Liver (tissue), 9 donors: Measurements from ENCODE around the gene PEX11A. TPM values are rescaled to one million over a fixed set of nuclear protein-coding genes. Genes with fewer than 3 reads are reported as not detected.

Experiments
- DNase-seq: peaks from one replicate; pipeline ENCODE4 v3.0.0-alpha.2; 2017; ENCODE audit warnings: low spot score
- H3K27ac ChIP-seq, 2 donors: one replicate each; pipeline ENCODE4 v1.7.0; 2013; ENCODE audit warnings: inconsistent platforms in 2 of 2, low read length in 2 of 2, control low read depth in 1 of 2, low read depth in 1 of 2, mild to moderate bottlenecking in 1 of 2
- H3K27me3 ChIP-seq, 4 donors: one replicate each; pipeline versions ENCODE4 v1.6.1 to v1.7.0; 2013; ENCODE audit warnings: low read length in 3 of 4, inconsistent platforms in 1 of 4, mild to moderate bottlenecking in 1 of 4, moderate library complexity in 1 of 4; ENCODE audit not compliant: control insufficient read depth in 4 of 4, insufficient read depth in 4 of 4
- H3K36me3 ChIP-seq, 4 donors: one replicate each; pipeline versions ENCODE4 v1.6.1 to v1.7.0; 2013; ENCODE audit warnings: low read length in 3 of 4, mild to moderate bottlenecking in 3 of 4, low read depth in 1 of 4, moderate library complexity in 1 of 4; ENCODE audit not compliant: control insufficient read depth in 4 of 4, insufficient read depth in 3 of 4
- H3K4me1 ChIP-seq, 4 donors: one replicate each; pipeline versions ENCODE4 v1.6.1 to v1.7.0; 2013; ENCODE audit warnings: low read length in 3 of 4, mild to moderate bottlenecking in 3 of 4, moderate library complexity in 1 of 4; ENCODE audit not compliant: control insufficient read depth in 4 of 4, insufficient read depth in 4 of 4
- H3K4me3 ChIP-seq, 3 donors: one replicate each; pipeline versions ENCODE4 v1.6.1 to v1.7.0; 2013; ENCODE audit warnings: low read length in 3 of 3, control low read depth in 1 of 3, low read depth in 1 of 3, mild to moderate bottlenecking in 1 of 3
- H3K9ac ChIP-seq, 2 donors: one replicate each; pipeline ENCODE4 v1.7.0; 2013; ENCODE audit warnings: low read length in 2 of 2, mild to moderate bottlenecking in 2 of 2, moderate library complexity in 2 of 2, control low read depth in 1 of 2, low read depth in 1 of 2
- H3K9me3 ChIP-seq, 4 donors: one replicate each; pipeline versions ENCODE4 v1.6.1 to v1.7.0; 2013; ENCODE audit warnings: low read length in 3 of 4; ENCODE audit not compliant: control insufficient read depth in 4 of 4
- ATF3 ChIP-seq: IDR thresholded peaks from 2 replicates; pipeline ENCODE4 v1.6.1; 2016; ENCODE audit warnings: antibody characterized with exemption
- CTCF ChIP-seq: fragments of 150-350 bp; IDR thresholded peaks from 2 replicates; pipeline ENCODE4 v1.5.1; 2017; ENCODE audit warnings: improper control_type of control experiment, low read depth, low read length; ENCODE audit not compliant: missing input control
- EGR1 ChIP-seq, 2 donors: IDR thresholded peaks; 2 replicates each; pipeline ENCODE4 v1.6.1; 2016 to 2018; ENCODE audit warnings: antibody characterized with exemption in 2 of 2, low read depth in 2 of 2
- FOXA1 ChIP-seq: IDR thresholded peaks from 2 replicates; pipeline ENCODE4 v1.6.1; 2016; ENCODE audit warnings: antibody characterized with exemption
- FOXA2 ChIP-seq: IDR thresholded peaks from 2 replicates; pipeline ENCODE4 v1.6.1; 2016; ENCODE audit warnings: antibody characterized with exemption
- GABPA ChIP-seq, 2 donors: IDR thresholded peaks in 1 of 2; conservative IDR thresholded peaks in 1 of 2; 2 replicates each; pipeline ENCODE4 v1.6.1; 2016; ENCODE audit warnings: antibody characterized with exemption in 2 of 2, mild to moderate bottlenecking in 1 of 2, moderate library complexity in 1 of 2
- HNF4A ChIP-seq, 2 donors: conservative IDR thresholded peaks; 2 replicates each; pipeline ENCODE4 v1.6.1; 2016; ENCODE audit warnings: antibody characterized with exemption in 2 of 2, mild to moderate bottlenecking in 2 of 2
- HNF4G ChIP-seq: IDR thresholded peaks from 2 replicates; pipeline ENCODE4 v1.6.1; 2016; ENCODE audit warnings: antibody characterized with exemption
- JUND ChIP-seq, 2 donors: IDR thresholded peaks; 2 replicates each; pipeline ENCODE4 v1.6.1; 2016; ENCODE audit warnings: antibody characterized with exemption in 2 of 2
- MAX ChIP-seq: IDR thresholded peaks from 2 replicates; pipeline ENCODE4 v1.6.1; 2016; ENCODE audit warnings: antibody characterized with exemption
- NR2F2 ChIP-seq: IDR thresholded peaks from 2 replicates; pipeline ENCODE4 v1.6.1; 2016; ENCODE audit warnings: antibody characterized with exemption
- RAD21 ChIP-seq, 2 donors: IDR thresholded peaks; 2 replicates each; pipeline ENCODE4 v1.6.1; 2016; ENCODE audit warnings: antibody characterized with exemption in 2 of 2, mild to moderate bottlenecking in 2 of 2
- RXRA ChIP-seq, 2 donors: IDR thresholded peaks; 2 replicates each; pipeline ENCODE4 v1.6.1; 2017 to 2018; ENCODE audit warnings: antibody characterized with exemption in 2 of 2, mild to moderate bottlenecking in 1 of 2
- SP1 ChIP-seq: IDR thresholded peaks from 2 replicates; pipeline ENCODE4 v1.6.1; 2018; ENCODE audit warnings: antibody characterized with exemption, mild to moderate bottlenecking
- TAF1 ChIP-seq: conservative IDR thresholded peaks from 2 replicates; pipeline ENCODE4 v1.6.1; 2016; ENCODE audit warnings: antibody characterized with exemption, mild to moderate bottlenecking
- YY1 ChIP-seq: IDR thresholded peaks from 2 replicates; pipeline ENCODE4 v1.6.1; 2016; ENCODE audit warnings: antibody characterized with exemption, mild to moderate bottlenecking
- ZBTB33 ChIP-seq: IDR thresholded peaks from 2 replicates; pipeline ENCODE4 v1.6.1; 2016; ENCODE audit warnings: antibody characterized with exemption
- WGBS: extraction: QIAGEN DNeasy Blood & Tissue Kit; methylation state at CpG from one replicate; pipeline ENCODE4 v1.1.7; 2013; 5-methylcytosine and 5-hydroxymethylcytosine counted together
- polyA plus RNA-seq, 2 donors: library from polyadenylated mRNA; stranded (reverse) in 1 of 2; unstranded in 1 of 2; fragments of 200-250 nt in 1 of 2; fragments of >200 nt in 1 of 2; fragmentation: Nextera tagmentation in 1 of 2; extraction: Ambion mirVana in 1 of 2; gene quantifications; one replicate each; pipeline versions ENCODE4 v1.2.1 to v1.2.3, GENCODE V29; 2013 to 2015
- total RNA-seq, 2 donors: library from RNA; depleted of rRNA; stranded (reverse); fragments of >200 nt; gene quantifications; one replicate each; pipeline ENCODE4 v1.2.3, GENCODE V29; 2014
- donor health status: healthy.
- donor health status: healthy.
- donor health status: healthy.
- donor health status: healthy.
- donor health status: healthy.

PEX11A gene
- total and polyA plus RNA-seq, 4 donors, result 6.6 to 47.9 (median 24.3) TPM

GRCh38 chr15:89669941-89670340, 20.6 kb downstream of the PEX11A start:
- DNase-seq, result no peak
- Histone ChIP-seq H3K36me3 (peaks cover 0 to 11% (median 1%) of the 10 kb centered on the region in 4 donors), H3K4me3 (no peak overlapping the region), H3K27ac (no peak overlapping the region), H3K4me1 (peaks cover 0 to 18% (median 15%) of the 10 kb centered on the region in 4 donors), H3K27me3 (no peaks in the 10 kb centered on the region), H3K9me3 (no peaks in the 10 kb centered on the region), H3K9ac (no peak overlapping the region)
- 96% methylated on average over 15 of the region's 15 CpGs for WGBS
- no peak for TF ChIP-seq EGR1 (IDR thresholded peaks at IDR 0.05; ENCODE audit: low read depth in 2 of 2)
- TF ChIP-seq YY1, result no peak
- no peak for TF ChIP-seq FOXA1
- no peak for TF ChIP-seq FOXA2
- TF ChIP-seq RAD21 (IDR thresholded peaks at IDR 0.05), result no peak
- no peak for TF ChIP-seq HNF4G
- no peak for TF ChIP-seq ZBTB33
- no peak for TF ChIP-seq RXRA (IDR thresholded peaks at IDR 0.05)
- TF ChIP-seq GABPA (IDR thresholded peaks at IDR 0.05 in 1 of 2, conservative IDR thresholded peaks at IDR 0.05 in 1 of 2), result no peak
- no peak for TF ChIP-seq CTCF
- no peak for TF ChIP-seq NR2F2
- no peak for TF ChIP-seq JUND (IDR thresholded peaks at IDR 0.05)
- TF ChIP-seq SP1, result no peak

GRCh38 chr15:89669309-89669865, 21.2 kb downstream of the PEX11A start:
- Histone ChIP-seq H3K4me3 (no peak overlapping the region), H3K9ac (no peak overlapping the region), H3K27ac (no peak overlapping the region), H3K36me3 (peaks cover 0 to 11% (median 1%) of the 10 kb centered on the region in 4 donors), H3K27me3 (no peaks in the 10 kb centered on the region), H3K9me3 (no peaks in the 10 kb centered on the region), H3K4me1 (peaks cover 0 to 13% (median 12%) of the 10 kb centered on the region in 4 donors)
- 84% methylated on average over 9 of the region's 9 CpGs for WGBS
- no peak for TF ChIP-seq TAF1
- DNase-seq, result no peak

GRCh38 chr15:89668171-89668570, 22.4 kb downstream of the PEX11A start:
- no peak for DNase-seq
- H3K27me3 ChIP-seq, result no peaks in the 10 kb centered on the region
- no peak overlapping the region for H3K27ac ChIP-seq
- peaks cover 0 to 2% (median under 1%) of the 10 kb centered on the region in 4 donors for H3K4me1 ChIP-seq
- no peak overlapping the region for H3K9ac ChIP-seq
- 94% methylated on average over 3 of the region's 3 CpGs for WGBS
- no peak for TF ChIP-seq FOXA2
- TF ChIP-seq ATF3, result no peak
- no peak for TF ChIP-seq HNF4A (conservative IDR thresholded peaks at IDR 0.05)
- TF ChIP-seq HNF4G, result no peak
- no peak for TF ChIP-seq GABPA (IDR thresholded peaks at IDR 0.05 in 1 of 2, conservative IDR thresholded peaks at IDR 0.05 in 1 of 2)
- TF ChIP-seq NR2F2, result no peak
- no peak for TF ChIP-seq RAD21 (IDR thresholded peaks at IDR 0.05)
- no peak for TF ChIP-seq MAX
- no peak for TF ChIP-seq SP1
- TF ChIP-seq RXRA (IDR thresholded peaks at IDR 0.05), result no peak
- no peak for TF ChIP-seq EGR1 (IDR thresholded peaks at IDR 0.05; ENCODE audit: low read depth in 2 of 2)
- H3K36me3 ChIP-seq, result peaks cover 0 to 11% (median 1%) of the 10 kb centered on the region in 4 donors
- no peak overlapping the region for H3K4me3 ChIP-seq
- no peaks in the 10 kb centered on the region for H3K9me3 ChIP-seq
